PC-3 (cell line): ENCODE results near the gene DDIT4L. TPM values are rescaled to one million over a fixed set of nuclear protein-coding genes. Genes with fewer than 3 reads are reported as not detected.
"Not testable (repeated sequence)": the region's sequence is repeated elsewhere in the genome, so short reads cannot be mapped to it uniquely, and the experiment has no call there.

Source experiments
- ATAC-seq: fragments of 200-7000 bp; cut with Tn5 transposase; 2 replicates; pipeline ENCODE4 v1.9.1; 2020; ENCODE audit warnings: mild to moderate bottlenecking, moderate library complexity
- BruUV-seq: library from RNA; stranded (reverse); fragments of 400-500 nt; replicated peaks from 2 replicates; lab custom pipeline; 2021; lab: Mats Ljungman, UMichigan
- CTCF ChIA-PET: fragments of 300-600 bp; sonication (Branson Sonifier 250); formaldehyde crosslinking; loops from one replicate; lab custom pipeline; 2022; ENCODE audit warnings: antibody characterized with exemption; lab: Charles Lee
- POLR2A ChIA-PET: fragments of 300-600 bp; sonication (Branson Sonifier 250); formaldehyde crosslinking; loops from one replicate; lab custom pipeline; 2022; ENCODE audit warnings: antibody characterized with exemption; ENCODE audit not compliant: unreplicated experiment; lab: Charles Lee
- DNase-seq: peaks from one replicate; pipeline ENCODE4 v3.0.0-alpha.2; 2015
- H2AFZ ChIP-seq: fragments of 300-600 bp; sonication (generic); 2 replicates; pipeline ENCODE4 v1.6.0; 2016; ENCODE audit warnings: antibody characterized with exemption, low read length
- H3F3A ChIP-seq: fragments of 300-600 bp; sonication (generic); one replicate; pipeline ENCODE4 v1.6.0; 2017; ENCODE audit warnings: antibody characterized with exemption, low read length, control low read depth, mild to moderate bottlenecking; ENCODE audit not compliant: unreplicated experiment
- H3K27ac ChIP-seq: fragments of 300-600 bp; sonication (generic); 2 replicates; pipeline ENCODE4 v1.5.1; 2016; ENCODE audit warnings: mild to moderate bottlenecking, low read length
- H3K27me3 ChIP-seq: fragments of 300-600 bp; sonication (generic); 2 replicates; pipeline ENCODE4 v1.6.1; 2016; ENCODE audit warnings: low read length, mixed read lengths
- H3K36me3 ChIP-seq: fragments of 300-600 bp; sonication (generic); 2 replicates; pipeline ENCODE4 v1.6.1; 2016; ENCODE audit warnings: low read depth, mixed run types, low read length, mixed read lengths
- H3K4me1 ChIP-seq: fragments of 300-600 bp; sonication (generic); 2 replicates; pipeline ENCODE4 v1.5.1; 2016; ENCODE audit warnings: low read length; ENCODE audit not compliant: insufficient read depth
- H3K4me2 ChIP-seq: fragments of 300-600 bp; sonication (generic); 2 replicates; pipeline ENCODE4 v1.6.0; 2016; ENCODE audit warnings: low read length
- H3K4me3 ChIP-seq: fragments of 300-600 bp; sonication (generic); 2 replicates; pipeline ENCODE4 v1.5.1; 2016; ENCODE audit warnings: mild to moderate bottlenecking, low read length, mixed read lengths
- H3K79me2 ChIP-seq: fragments of 300-600 bp; sonication (generic); 2 replicates; pipeline ENCODE4 v1.6.1; 2017; ENCODE audit warnings: low read length, mixed read lengths
- H3K9ac ChIP-seq: fragments of 300-600 bp; sonication (generic); 2 replicates; pipeline ENCODE4 v1.6.0; 2016; ENCODE audit warnings: mild to moderate bottlenecking, low read length
- H3K9me2 ChIP-seq: fragments of 300-600 bp; sonication (generic); replicated peaks from 2 replicates; pipeline ENCODE4 v1.6.1; 2016; ENCODE audit warnings: mixed run types, low read length, mixed read lengths
- H3K9me3 ChIP-seq: fragments of 300-600 bp; sonication (generic); 2 replicates; pipeline ENCODE4 v1.6.1; 2016; ENCODE audit warnings: low read length, mixed read lengths
- H4K20me1 ChIP-seq: fragments of 300-600 bp; sonication (generic); 2 replicates; pipeline ENCODE4 v1.6.1; 2016; ENCODE audit warnings: low read length, mixed read lengths
- EZH2 ChIP-seq: fragments of 300-600 bp; sonication (generic); IDR thresholded peaks from one replicate; pipeline ENCODE4 v1.6.1; 2017; ENCODE audit warnings: antibody characterized with exemption, mild to moderate bottlenecking, low read length; ENCODE audit not compliant: unreplicated experiment
- EZH2phosphoT487 ChIP-seq: fragments of 300-600 bp; sonication (generic); IDR thresholded peaks from 2 replicates; pipeline ENCODE4 v1.6.1; 2018; ENCODE audit warnings: mild to moderate bottlenecking, antibody characterized with exemption, low read length, borderline replicate concordance
- intact Hi-C: fragments of 100-400 bp; cut with micrococcal nuclease; formaldehyde crosslinking; loops from 2 replicates; pipeline ENCODE4 v1.9.0; 2023
- total RNA-seq: library from RNA; depleted of rRNA; stranded (reverse); fragments of >200 nt; gene quantifications from 2 replicates; pipeline ENCODE4 v1.2.3, GENCODE V29; 2014
- TF ChIP-seq, protein P1 (sequence below): fragments of 300-600 bp; sonication (generic); conservative IDR thresholded peaks from 2 replicates; pipeline ENCODE4 v1.5.1; 2017; ENCODE audit warnings: antibody characterized with exemption, low read depth, mild to moderate bottlenecking, low read length

DDIT4L gene
- total RNA-seq, 1 experiment from 2014 or later = not detected

DNA sequence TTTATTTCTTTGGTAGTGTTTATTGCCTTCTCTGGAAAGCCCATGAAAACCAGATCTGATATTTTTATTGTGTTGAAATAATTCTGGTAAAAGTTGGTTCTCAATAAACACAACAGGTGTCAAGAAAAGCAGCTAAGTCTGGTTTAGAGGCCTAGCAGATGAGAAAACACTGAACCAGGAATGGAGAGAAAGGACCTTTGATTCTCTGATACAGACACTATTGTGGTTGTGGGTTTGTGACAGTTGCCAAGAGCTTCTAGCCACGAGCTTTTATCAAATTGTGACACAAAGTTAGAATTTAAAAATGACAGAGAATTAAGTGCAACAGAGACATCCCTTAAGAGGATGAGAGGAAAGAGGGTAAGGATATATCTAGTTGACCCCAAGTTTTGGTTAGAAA is 42.6 kb downstream of the DDIT4L start:
- H3K4me2 ChIP-seq = no peak overlapping the region
- H3K27ac ChIP-seq = no peak overlapping the region
- no peaks in the 10 kb centered on the region for H3K4me1 ChIP-seq
- BruUV-seq = no TSS peak
- no peak overlapping the region for H3K4me3 ChIP-seq
- intact Hi-C loops = no loop called here
- no peak for ATAC-seq
- no peak for DNase-seq
- H3K9me3 ChIP-seq = no peaks in the 10 kb centered on the region
- TF ChIP-seq EZH2 = no peak
- TF ChIP-seq EZH2phosphoT487 = no peak
- TF ChIP-seq, protein P1, sequence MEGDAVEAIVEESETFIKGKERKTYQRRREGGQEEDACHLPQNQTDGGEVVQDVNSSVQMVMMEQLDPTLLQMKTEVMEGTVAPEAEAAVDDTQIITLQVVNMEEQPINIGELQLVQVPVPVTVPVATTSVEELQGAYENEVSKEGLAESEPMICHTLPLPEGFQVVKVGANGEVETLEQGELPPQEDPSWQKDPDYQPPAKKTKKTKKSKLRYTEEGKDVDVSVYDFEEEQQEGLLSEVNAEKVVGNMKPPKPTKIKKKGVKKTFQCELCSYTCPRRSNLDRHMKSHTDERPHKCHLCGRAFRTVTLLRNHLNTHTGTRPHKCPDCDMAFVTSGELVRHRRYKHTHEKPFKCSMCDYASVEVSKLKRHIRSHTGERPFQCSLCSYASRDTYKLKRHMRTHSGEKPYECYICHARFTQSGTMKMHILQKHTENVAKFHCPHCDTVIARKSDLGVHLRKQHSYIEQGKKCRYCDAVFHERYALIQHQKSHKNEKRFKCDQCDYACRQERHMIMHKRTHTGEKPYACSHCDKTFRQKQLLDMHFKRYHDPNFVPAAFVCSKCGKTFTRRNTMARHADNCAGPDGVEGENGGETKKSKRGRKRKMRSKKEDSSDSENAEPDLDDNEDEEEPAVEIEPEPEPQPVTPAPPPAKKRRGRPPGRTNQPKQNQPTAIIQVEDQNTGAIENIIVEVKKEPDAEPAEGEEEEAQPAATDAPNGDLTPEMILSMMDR = no peak
- H2AFZ ChIP-seq = no peak overlapping the region
- CTCF ChIA-PET = no interaction called here
- no peaks in the 10 kb centered on the region for H3K79me2 ChIP-seq
- H3K27me3 ChIP-seq = no peaks in the 10 kb centered on the region
- POLR2A ChIA-PET = no interaction called here
- H3K9me2 ChIP-seq = no peaks in the 10 kb centered on the region
- no peak overlapping the region for H3K9ac ChIP-seq
- no peaks in the 10 kb centered on the region for H3F3A ChIP-seq
- no peaks in the 10 kb centered on the region for H4K20me1 ChIP-seq
- no peaks in the 10 kb centered on the region for H3K36me3 ChIP-seq

DNA sequence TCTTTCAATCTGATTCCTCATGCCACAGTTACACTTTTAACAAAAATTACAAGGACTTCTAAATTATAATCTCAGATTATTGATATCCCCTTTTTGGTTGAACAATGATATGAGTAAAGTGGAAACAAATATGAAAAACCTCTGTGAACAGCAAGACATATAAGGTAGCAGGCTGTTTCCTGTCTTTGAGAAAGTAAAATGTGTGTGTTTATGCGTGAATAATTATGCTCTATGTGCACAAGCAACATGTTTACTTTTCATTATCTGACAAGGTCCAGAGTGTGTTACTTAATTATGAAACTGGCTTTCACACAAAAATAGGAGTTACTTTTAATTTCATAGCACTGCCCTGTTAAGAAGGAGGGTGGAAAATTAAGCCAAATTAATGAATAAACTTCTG is 43.1 kb downstream of the DDIT4L start:
- Histone ChIP-seq H3K9me2 (no peaks in the 10 kb centered on the region), H3K27ac (no peak overlapping the region), H3K36me3 (no peaks in the 10 kb centered on the region), H3F3A (no peaks in the 10 kb centered on the region), H3K27me3 (no peaks in the 10 kb centered on the region), H2AFZ (no peak overlapping the region), H3K9ac (no peak overlapping the region), H3K4me3 (no peak overlapping the region), H4K20me1 (no peaks in the 10 kb centered on the region), H3K79me2 (no peaks in the 10 kb centered on the region), H3K9me3 (no peaks in the 10 kb centered on the region), H3K4me2 (no peak overlapping the region), H3K4me1 (no peaks in the 10 kb centered on the region)
- TF ChIP-seq EZH2phosphoT487 = no peak
- TF ChIP-seq, protein P1 = no peak
- TF ChIP-seq EZH2 = no peak
- ATAC-seq (no peak), DNase-seq (no peak)
- no TSS peak for BruUV-seq
- ChIA-PET POLR2A (no interaction called here), CTCF (no interaction called here)
- intact Hi-C loops = no loop called here

DNA sequence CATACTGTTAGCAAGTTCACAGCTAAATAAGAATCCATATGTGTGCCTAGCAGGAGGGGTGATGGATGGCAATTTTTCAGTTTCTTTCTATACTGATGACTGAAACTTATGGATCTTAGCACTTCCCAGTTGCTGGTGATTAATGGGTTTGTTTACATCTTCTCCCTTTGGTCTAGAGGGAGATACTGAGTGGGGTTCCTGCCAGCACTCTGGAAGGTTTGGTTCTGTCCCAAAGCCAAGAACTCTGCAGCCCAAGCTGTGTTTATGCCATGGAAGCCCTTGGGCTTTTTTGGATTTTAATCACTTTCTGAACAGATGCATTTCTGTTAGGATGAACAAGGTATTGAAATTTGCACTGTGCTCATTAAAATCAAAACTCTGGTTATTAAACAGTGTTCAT is 43.5 kb downstream of the DDIT4L start:
- DNase-seq (no peak), ATAC-seq (no peak)
- no peak overlapping the region for H3K9ac ChIP-seq
- BruUV-seq = no TSS peak
- ChIA-PET POLR2A (no interaction called here), CTCF (no interaction called here)
- H3K27ac ChIP-seq = no peak overlapping the region
- H3F3A ChIP-seq = no peaks in the 10 kb centered on the region
- no peaks in the 10 kb centered on the region for H3K79me2 ChIP-seq
- intact Hi-C loops = no loop called here
- H4K20me1 ChIP-seq = no peaks in the 10 kb centered on the region
- H3K4me1 ChIP-seq = no peaks in the 10 kb centered on the region
- H3K9me3 ChIP-seq = no peaks in the 10 kb centered on the region
- TF ChIP-seq EZH2 (no peak), EZH2phosphoT487 (no peak)
- TF ChIP-seq, protein P1 = no peak
- H3K27me3 ChIP-seq = no peaks in the 10 kb centered on the region
- H3K36me3 ChIP-seq = no peaks in the 10 kb centered on the region
- no peaks in the 10 kb centered on the region for H3K9me2 ChIP-seq
- H2AFZ ChIP-seq = no peak overlapping the region
- no peak overlapping the region for H3K4me2 ChIP-seq
- no peak overlapping the region for H3K4me3 ChIP-seq

DNA sequence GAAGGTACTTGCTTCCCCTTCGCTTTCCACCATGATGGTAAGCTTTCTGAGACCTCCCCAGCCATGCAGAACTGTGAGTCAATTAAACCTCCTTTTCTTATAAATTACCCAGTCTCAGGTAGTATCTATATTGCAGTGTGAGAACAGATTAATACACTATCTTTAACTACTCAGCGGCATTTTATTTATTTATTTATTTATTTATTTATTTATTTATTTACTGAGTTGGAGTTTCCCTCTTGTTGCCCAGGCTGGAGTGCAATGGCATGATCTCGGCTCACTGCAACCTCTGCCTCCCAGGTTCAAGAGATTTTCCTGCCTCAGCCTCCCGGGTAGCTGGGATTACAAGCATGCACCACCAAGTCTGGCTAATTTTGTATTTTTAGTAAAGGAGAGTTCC is 52.9 kb downstream of the DDIT4L start:
- H3K9ac ChIP-seq, H3K9me3 ChIP-seq, H3K79me2 ChIP-seq, BruUV-seq, H3K27ac ChIP-seq, H3F3A ChIP-seq, POLR2A ChIA-PET, H3K4me3 ChIP-seq, ATAC-seq, H3K27me3 ChIP-seq, DNase-seq, intact Hi-C loops, H3K9me2 ChIP-seq, H4K20me1 ChIP-seq, H2AFZ ChIP-seq, H3K4me2 ChIP-seq, CTCF ChIA-PET, H3K36me3 ChIP-seq, H3K4me1 ChIP-seq: not testable (repeated sequence)
